A673 (cell line): ENCODE data around the gene OR8B12. TPM values are rescaled to one million over a fixed set of nuclear protein-coding genes. Genes with fewer than 3 reads are reported as not detected.

ENCODE experiments used
- BruUV-seq: library from RNA; stranded (reverse); fragments of 400-500 nt; replicated peaks from 2 replicates; lab custom pipeline; 2021; lab: Mats Ljungman, UMichigan
- CTCF ChIA-PET: fragments of 300-600 bp; sonication (Branson Sonifier 250); formaldehyde crosslinking; loops from one replicate; lab custom pipeline; 2022; ENCODE audit warnings: antibody characterized with exemption; lab: Charles Lee
- POLR2A ChIA-PET: fragments of 300-600 bp; sonication (Branson Sonifier 250); formaldehyde crosslinking; loops from one replicate; lab custom pipeline; 2022; ENCODE audit warnings: antibody characterized with exemption; ENCODE audit not compliant: low non-redundant PET; lab: Charles Lee
- DNase-seq: peaks from one replicate; pipeline ENCODE4 v3.0.0-alpha.2; 2015; ENCODE audit warnings: low spot score
- H3K27ac ChIP-seq: fragments of 200-600 bp; sonication (generic); 2 replicates; pipeline ENCODE4 v1.5.1; 2016; ENCODE audit warnings: mixed run types, low read depth, mild to moderate bottlenecking, mixed read lengths, antibody characterized with exemption, low read length; ENCODE audit not compliant: poor library complexity, severe bottlenecking
- H3K27me3 ChIP-seq: fragments of 200-600 bp; sonication (generic); replicated peaks from 2 replicates; pipeline ENCODE4 v1.6.1; 2017; ENCODE audit warnings: mixed run types, low read depth, mild to moderate bottlenecking, mixed read lengths, antibody characterized with exemption, low read length; ENCODE audit not compliant: insufficient read depth, poor library complexity
- H3K36me3 ChIP-seq: fragments of 200-600 bp; sonication (generic); 2 replicates; pipeline ENCODE4 v1.6.1; 2016; ENCODE audit warnings: mixed run types, mild to moderate bottlenecking, mixed read lengths, antibody characterized with exemption, low read length; ENCODE audit not compliant: insufficient read depth, poor library complexity, severe bottlenecking
- H3K4me1 ChIP-seq: fragments of 200-600 bp; sonication (generic); 2 replicates; pipeline ENCODE4 v1.6.1; 2017; ENCODE audit warnings: mixed run types, mild to moderate bottlenecking, mixed read lengths, antibody characterized with exemption, low read length; ENCODE audit not compliant: insufficient read depth, poor library complexity, severe bottlenecking
- H3K4me3 ChIP-seq: fragments of 200-600 bp; sonication (generic); 2 replicates; pipeline ENCODE4 v1.5.1; 2016; ENCODE audit warnings: low read depth, mixed run types, mild to moderate bottlenecking, mixed read lengths, low read length; ENCODE audit not compliant: poor library complexity, severe bottlenecking
- H3K9me3 ChIP-seq: fragments of 200-600 bp; sonication (generic); 2 replicates; pipeline ENCODE4 v1.6.1; 2016; ENCODE audit warnings: mixed run types, low read depth, mild to moderate bottlenecking, mixed read lengths, antibody characterized with exemption, low read length; ENCODE audit not compliant: poor library complexity, severe bottlenecking
- CTCF ChIP-seq: fragments of 300-800, 200-600 bp; sonication (generic); conservative IDR thresholded peaks from 2 replicates; pipeline ENCODE4 v1.5.1; 2017; ENCODE audit warnings: low read depth, mild to moderate bottlenecking, antibody characterized with exemption, low read length, moderate library complexity, mixed read lengths
- EZH2 ChIP-seq: fragments of 200-600 bp; sonication (generic); IDR thresholded peaks from 2 replicates; pipeline ENCODE4 v1.6.1; 2017; ENCODE audit warnings: borderline replicate concordance, low read depth, mild to moderate bottlenecking, mixed read lengths, antibody characterized with exemption, low read length; ENCODE audit not compliant: poor library complexity, severe bottlenecking
- intact Hi-C: fragments of 100-400 bp; cut with micrococcal nuclease; formaldehyde crosslinking; loops from one replicate; pipeline ENCODE4 v1.10.0; 2022; ENCODE audit not compliant: unreplicated experiment
- total RNA-seq: library from RNA; stranded (reverse); gene quantifications from 2 replicates; pipeline ENCODE4 v1.2.3, GENCODE V29; 2021

Gene OR8B12
- total RNA-seq, 1 experiment from 2014 or later: not detected

- ChIA-PET POLR2A (no interaction called here), CTCF (no interaction called here)
Measured at GRCh38 chr11:124556828-124557227, 13.4 kb upstream of the OR8B12 start.

GRCh38 chr11:124551987-124552386 is 8.5 kb upstream of the OR8B12 start:
- H3K27me3 ChIP-seq: peaks cover 8% of the 10 kb centered on the region
- intact Hi-C loops: no loop called here
- no peaks in the 10 kb centered on the region for H3K9me3 ChIP-seq
- TF ChIP-seq EZH2 (no peak), CTCF (no peak)
- DNase-seq: no peak
- ChIA-PET POLR2A (no interaction called here), CTCF (interaction anchor here (0.8 kb wide), 1 partner anchor 82 kb away, joined by 3 read pairs; no protein-coding TSS in a partner anchor)
- no TSS peak for BruUV-seq
- no peaks in the 10 kb centered on the region for H3K36me3 ChIP-seq
- H3K4me3 ChIP-seq: no peak overlapping the region
- no peak overlapping the region for H3K27ac ChIP-seq
- H3K4me1 ChIP-seq: no peaks in the 10 kb centered on the region

More at GRCh38 chr11:124556828-124557227, 13.4 kb upstream of the OR8B12 start:
- intact Hi-C loops: no loop called here
- no TSS peak for BruUV-seq
- no peak for DNase-seq
- TF ChIP-seq EZH2: no peak
- TF ChIP-seq CTCF: no peak
- peaks cover 27% of the 10 kb centered on the region for H3K27me3 ChIP-seq
- H3K4me1 ChIP-seq: no peaks in the 10 kb centered on the region
- H3K27ac ChIP-seq: no peak overlapping the region
- no peaks in the 10 kb centered on the region for H3K36me3 ChIP-seq
- no peaks in the 10 kb centered on the region for H3K9me3 ChIP-seq
- no peak overlapping the region for H3K4me3 ChIP-seq

DNA sequence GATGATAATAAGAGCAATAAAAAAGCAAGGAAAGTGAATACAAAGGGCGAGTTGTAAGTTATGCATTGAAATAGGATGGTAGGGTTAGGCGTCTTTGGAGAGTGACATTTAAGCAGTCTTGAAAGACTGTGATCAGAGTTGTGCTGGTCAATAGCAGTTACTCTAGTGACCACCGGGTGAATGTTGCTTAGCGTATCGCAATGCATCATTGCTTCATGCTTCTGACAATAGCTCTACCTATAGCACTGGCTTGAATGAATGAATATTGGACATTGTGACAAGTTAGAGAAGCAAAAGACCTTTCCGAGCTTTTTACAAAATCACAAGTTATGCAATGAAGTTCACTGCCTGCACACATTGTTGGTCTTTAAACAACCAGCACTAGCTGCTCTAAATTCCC is 7.7 kb upstream of the OR8B12 start:
- TF ChIP-seq EZH2 (no peak), CTCF (peak; percentile 28; the same call in 1 of the 2 replicates)
- ChIA-PET POLR2A (no interaction called here), CTCF (interaction anchor here (0.8 kb wide), 1 partner anchor 81 kb away, joined by 3 read pairs; no protein-coding TSS in a partner anchor)
- H3K4me3 ChIP-seq: no peak overlapping the region
- no peak for DNase-seq
- BruUV-seq: no TSS peak
- no peaks in the 10 kb centered on the region for H3K9me3 ChIP-seq
- peaks cover under 1% of the 10 kb centered on the region for H3K27me3 ChIP-seq
- no peaks in the 10 kb centered on the region for H3K36me3 ChIP-seq
- intact Hi-C loops: no loop called here
- H3K27ac ChIP-seq: no peak overlapping the region
- H3K4me1 ChIP-seq: no peaks in the 10 kb centered on the region
